ENCODE data around the gene PIK3R3. TPM values are rescaled to one million over a fixed set of nuclear protein-coding genes. Genes with fewer than 3 reads are reported as not detected.

Gene PIK3R3
- total RNA-seq, 2 donors from 2014 or later: 8.2 TPM

DNA sequence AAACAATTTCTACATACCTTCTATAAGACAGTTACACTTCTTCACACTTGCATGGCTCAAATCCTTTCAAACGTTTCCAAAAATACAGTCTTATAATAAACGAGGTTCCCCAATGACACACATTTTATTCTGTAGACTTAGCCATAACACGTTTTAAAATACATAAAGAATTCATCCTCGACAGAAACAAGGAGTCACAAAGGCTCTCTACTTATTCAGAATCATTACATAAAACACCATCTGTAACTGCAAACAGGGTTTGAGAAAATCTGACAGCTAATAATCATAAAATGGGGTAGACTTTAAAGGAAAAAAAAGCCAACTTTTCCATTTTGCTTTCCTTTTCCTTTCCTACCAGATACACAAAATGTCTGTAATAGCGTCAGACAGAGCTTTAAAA is 1.8 kb downstream of the PIK3R3 start:
- Histone ChIP-seq H3K9me3 (no peaks in the 10 kb centered on the region), H3K27me3 (peaks cover 8% of the 10 kb centered on the region), H3K4me3 (no peak overlapping the region), H3K4me1 (no peaks in the 10 kb centered on the region), H3K9ac (ENCODE audit: low read depth in 2 of 2, low read length in 2 of 2) (peak overlapping the region in 1 of 2 donors; percentile 2), H3K27ac (no peak overlapping the region), H3K36me3 (no peaks in the 10 kb centered on the region)
- no peak for TF ChIP-seq CTCF (IDR thresholded peaks at IDR 0.05)
- intact Hi-C loops (cut with DNase I): no loop called here
- DNase-seq: no peak

DNA sequence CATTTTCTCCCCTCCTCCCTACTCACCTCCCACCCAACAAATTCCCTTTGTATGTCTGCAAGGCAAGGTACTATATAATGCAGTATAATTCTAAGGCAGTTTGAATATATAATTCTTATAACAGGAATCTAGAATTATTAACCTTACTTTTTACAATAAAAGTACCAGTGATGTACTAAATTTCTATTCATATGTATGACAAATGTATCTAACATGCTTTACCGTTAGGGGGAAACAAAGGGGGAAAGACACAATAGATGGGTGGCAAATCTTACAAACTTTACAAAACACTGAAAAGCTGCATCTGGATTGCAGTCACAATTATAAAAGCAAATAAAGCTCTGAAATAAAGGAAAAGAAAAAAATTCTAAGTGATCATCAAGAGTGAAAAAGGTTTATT is 2.3 kb downstream of the PIK3R3 start:
- TF ChIP-seq CTCF (IDR thresholded peaks at IDR 0.05): no peak
- peaks cover 8% of the 10 kb centered on the region for H3K27me3 ChIP-seq
- no peak overlapping the region for H3K4me3 ChIP-seq
- intact Hi-C loops (cut with DNase I): no loop called here
- H3K36me3 ChIP-seq: no peaks in the 10 kb centered on the region
- no peak for DNase-seq
- H3K9me3 ChIP-seq: no peaks in the 10 kb centered on the region
- no peaks in the 10 kb centered on the region for H3K4me1 ChIP-seq
- no peak overlapping the region for H3K9ac ChIP-seq (ENCODE audit: low read depth in 2 of 2, low read length in 2 of 2)
- H3K27ac ChIP-seq: no peak overlapping the region

GRCh38 chr1:46128344-46128743 is 4.1 kb downstream of the PIK3R3 start:
- no peaks in the 10 kb centered on the region for H3K4me1 ChIP-seq
- no peak overlapping the region for H3K9ac ChIP-seq (ENCODE audit: low read depth in 2 of 2, low read length in 2 of 2)
- no peak for TF ChIP-seq CTCF (IDR thresholded peaks at IDR 0.05)
- intact Hi-C loops (cut with DNase I): no loop called here
- H3K9me3 ChIP-seq: no peaks in the 10 kb centered on the region
- no peak overlapping the region for H3K27ac ChIP-seq
- no peaks in the 10 kb centered on the region for H3K36me3 ChIP-seq
- H3K27me3 ChIP-seq: peaks cover 8% of the 10 kb centered on the region
- no peak for DNase-seq
- H3K4me3 ChIP-seq: no peak overlapping the region

GRCh38 chr1:46118856-46119255 is 13.6 kb downstream of the PIK3R3 start:
- Histone ChIP-seq H3K27ac (no peak overlapping the region), H3K9me3 (no peaks in the 10 kb centered on the region), H3K4me3 (no peak overlapping the region), H3K9ac (ENCODE audit: low read depth in 2 of 2, low read length in 2 of 2) (no peak overlapping the region), H3K36me3 (no peaks in the 10 kb centered on the region), H3K4me1 (no peaks in the 10 kb centered on the region), H3K27me3 (no peaks in the 10 kb centered on the region)
- intact Hi-C loops (cut with DNase I): no loop called here
- DNase-seq: no peak
- TF ChIP-seq CTCF (IDR thresholded peaks at IDR 0.05): no peak

DNA sequence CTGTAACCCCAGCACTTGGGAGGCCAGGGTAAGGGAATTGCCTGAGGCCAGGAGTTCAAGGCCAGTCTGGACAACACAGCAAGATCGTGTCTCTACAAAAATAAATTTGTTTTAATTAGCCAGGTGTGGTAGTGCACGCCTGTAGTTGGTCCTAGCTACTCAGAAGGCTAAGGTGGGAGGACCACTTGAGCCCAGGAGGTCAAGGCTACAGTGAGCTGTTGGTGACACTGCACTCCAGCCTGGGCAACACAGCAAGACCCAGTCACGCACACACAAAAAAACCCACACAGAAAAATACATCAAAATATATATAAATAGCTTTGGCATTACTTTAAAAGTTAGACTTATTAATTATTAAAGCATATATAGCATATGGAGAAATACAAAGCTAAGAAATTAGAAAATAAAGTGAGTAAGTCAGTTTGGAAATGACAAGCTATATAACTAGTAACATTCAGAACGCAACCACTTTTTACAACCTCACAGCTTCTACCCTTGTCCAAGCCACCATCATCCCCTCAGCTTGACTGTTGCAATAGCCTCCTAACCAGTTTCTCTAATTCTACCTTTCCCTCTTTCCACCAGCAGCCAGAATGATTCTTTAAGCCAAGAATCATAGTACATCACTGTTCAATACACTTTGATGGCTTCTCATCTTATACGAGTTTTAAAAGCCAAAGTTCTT is 14.5 kb downstream of the PIK3R3 start:
- Histone ChIP-seq H3K27me3 (no peaks in the 10 kb centered on the region), H3K36me3 (no peaks in the 10 kb centered on the region), H3K4me3 (no peak overlapping the region), H3K4me1 (no peaks in the 10 kb centered on the region), H3K9ac (ENCODE audit: low read depth in 2 of 2, low read length in 2 of 2) (no peak overlapping the region), H3K9me3 (no peaks in the 10 kb centered on the region), H3K27ac (no peak overlapping the region)
- no peak for DNase-seq
- intact Hi-C loops (cut with DNase I): no loop called here
- no peak for TF ChIP-seq CTCF (IDR thresholded peaks at IDR 0.05)

Data from colonic mucosa (tissue), 4 donors.